Mesendoderm (in vitro differentiated cells): ENCODE measurements around the gene TOMM6.

Source experiments
- DNase-seq: peaks from one replicate; pipeline ENCODE4 v3.0.0; 2013
- H2AK5ac ChIP-seq: 2 replicates; pipeline ENCODE4 v1.6.1; 2013; ENCODE audit warnings: low read length, inconsistent platforms
- H2BK120ac ChIP-seq: 2 replicates; pipeline ENCODE4 v1.6.1; 2013; ENCODE audit warnings: low read depth, mild to moderate bottlenecking, low read length, moderate library complexity, mixed read lengths
- H2BK15ac ChIP-seq: replicated peaks from 2 replicates; pipeline ENCODE4 v1.6.1; 2013; ENCODE audit warnings: low read depth, mild to moderate bottlenecking, moderate library complexity
- H2BK5ac ChIP-seq: 2 replicates; pipeline ENCODE4 v1.6.1; 2013; ENCODE audit warnings: low read length, inconsistent platforms
- H3K18ac ChIP-seq: 2 replicates; pipeline ENCODE4 v1.6.1; 2013; ENCODE audit warnings: mild to moderate bottlenecking, low read length, mixed read lengths
- H3K23ac ChIP-seq: one replicate; pipeline ENCODE4 v1.6.1; 2013; ENCODE audit warnings: low read length
- H3K27ac ChIP-seq: 2 replicates; pipeline ENCODE4 v1.5.1; 2013; ENCODE audit warnings: low read depth, mild to moderate bottlenecking, inconsistent platforms, low read length, moderate library complexity
- H3K27me3 ChIP-seq: 2 replicates; pipeline ENCODE4 v1.6.1; 2013; ENCODE audit warnings: low read length, control low read depth, mild to moderate bottlenecking, inconsistent platforms; ENCODE audit not compliant: insufficient read depth, poor library complexity
- H3K36me3 ChIP-seq: 2 replicates; pipeline ENCODE4 v1.6.1; 2013; ENCODE audit warnings: low read length, inconsistent platforms; ENCODE audit not compliant: control insufficient read depth, insufficient read depth
- H3K4ac ChIP-seq: one replicate; pipeline ENCODE4 v1.6.1; 2013; ENCODE audit warnings: low read depth, mild to moderate bottlenecking, low read length, moderate library complexity
- H3K4me1 ChIP-seq: 2 replicates; pipeline ENCODE4 v1.6.1; 2013; ENCODE audit warnings: low read depth, low read length, inconsistent platforms; ENCODE audit not compliant: control insufficient read depth
- H3K4me2 ChIP-seq: 2 replicates; pipeline ENCODE4 v1.6.1; 2013; ENCODE audit warnings: low read length
- H3K4me3 ChIP-seq: 2 replicates; pipeline ENCODE4 v1.5.1; 2013; ENCODE audit warnings: mild to moderate bottlenecking, low read length
- H3K56ac ChIP-seq: one replicate; pipeline ENCODE4 v1.6.1; 2013; ENCODE audit warnings: low read length
- H3K79me1 ChIP-seq: 2 replicates; pipeline ENCODE4 v1.6.1; 2013; ENCODE audit warnings: low read length, inconsistent platforms
- H3K79me2 ChIP-seq: 2 replicates; pipeline ENCODE4 v1.6.1; 2013; ENCODE audit warnings: mild to moderate bottlenecking, low read length; ENCODE audit not compliant: control insufficient read depth, insufficient read depth
- H3K9ac ChIP-seq: 2 replicates; pipeline ENCODE4 v1.6.1; 2013; ENCODE audit warnings: low read length, inconsistent platforms
- H4K5ac ChIP-seq: one replicate; pipeline ENCODE4 v1.6.1; 2013; ENCODE audit warnings: low read length
- H4K8ac ChIP-seq: one replicate; pipeline ENCODE4 v1.6.1; 2013; ENCODE audit warnings: low read depth, mild to moderate bottlenecking, control low read depth, low read length, moderate library complexity
- WGBS: extraction: QIAGEN DNeasy Blood & Tissue Kit; methylation state at CpG from one replicate; pipeline ENCODE4 v1.1.7; 2013; ENCODE audit warnings: low lambda C conversion rate, missing lambda C conversion rate; ENCODE audit not compliant: insufficient coverage; ENCODE audit errors: extremely low coverage; 5-methylcytosine and 5-hydroxymethylcytosine counted together

The TOMM6 gene

GRCh38 chr6:41791984-41792383 lies 4.5 kb downstream of the TOMM6 start:
- no peak overlapping the region for H3K18ac ChIP-seq
- H3K4me3 ChIP-seq, result no peak overlapping the region
- H3K27me3 ChIP-seq, result no peaks in the 10 kb centered on the region
- WGBS, result no CpG with 5 or more reads among the region's 4 CpGs
- no peak overlapping the region for H2BK15ac ChIP-seq
- H4K5ac ChIP-seq, result no peak overlapping the region
- no peak overlapping the region for H3K23ac ChIP-seq
- no peak overlapping the region for H2AK5ac ChIP-seq
- no peak overlapping the region for H3K4me2 ChIP-seq
- H3K56ac ChIP-seq, result no peak overlapping the region
- H2BK5ac ChIP-seq, result no peak overlapping the region
- H3K4me1 ChIP-seq, result no peaks in the 10 kb centered on the region
- DNase-seq, result no peak
- peaks cover 7% of the 10 kb centered on the region for H3K79me2 ChIP-seq
- no peak overlapping the region for H3K27ac ChIP-seq
- H3K79me1 ChIP-seq, result peaks cover 9% of the 10 kb centered on the region
- H2BK120ac ChIP-seq, result no peak overlapping the region
- no peak overlapping the region for H3K4ac ChIP-seq
- no peak overlapping the region for H4K8ac ChIP-seq
- no peak overlapping the region for H3K9ac ChIP-seq
- H3K36me3 ChIP-seq, result peaks cover 7% of the 10 kb centered on the region

GRCh38 chr6:41796474-41796873 lies 9.0 kb downstream of the TOMM6 start:
- Histone ChIP-seq H2BK120ac (no peak overlapping the region), H3K79me1 (no peaks in the 10 kb centered on the region), H3K27ac (no peak overlapping the region), H3K27me3 (no peaks in the 10 kb centered on the region), H4K5ac (no peak overlapping the region), H2AK5ac (no peak overlapping the region), H4K8ac (no peak overlapping the region), H3K36me3 (no peaks in the 10 kb centered on the region), H3K23ac (no peak overlapping the region), H3K79me2 (no peaks in the 10 kb centered on the region), H3K56ac (no peak overlapping the region), H2BK15ac (no peak overlapping the region), H3K9ac (no peak overlapping the region), H3K4me2 (no peak overlapping the region), H3K4me1 (no peaks in the 10 kb centered on the region), H2BK5ac (no peak overlapping the region), H3K4ac (no peak overlapping the region), H3K18ac (no peak overlapping the region), H3K4me3 (no peak overlapping the region)
- WGBS, result no CpG with 5 or more reads among the region's 2 CpGs
- DNase-seq, result no peak

GRCh38 chr6:41798901-41799558 lies 11.5 kb downstream of the TOMM6 start:
- no peaks in the 10 kb centered on the region for H3K4me1 ChIP-seq
- no peaks in the 10 kb centered on the region for H3K36me3 ChIP-seq
- no peak overlapping the region for H2AK5ac ChIP-seq
- H3K4me2 ChIP-seq, result no peak overlapping the region
- H3K4ac ChIP-seq, result no peak overlapping the region
- H3K79me1 ChIP-seq, result no peaks in the 10 kb centered on the region
- no peak overlapping the region for H3K18ac ChIP-seq
- no peak overlapping the region for H3K4me3 ChIP-seq
- no peak overlapping the region for H3K23ac ChIP-seq
- H4K5ac ChIP-seq, result no peak overlapping the region
- no peak for DNase-seq
- no CpG with 5 or more reads among the region's 7 CpGs for WGBS
- H2BK120ac ChIP-seq, result no peak overlapping the region
- H3K79me2 ChIP-seq, result no peaks in the 10 kb centered on the region
- no peak overlapping the region for H3K56ac ChIP-seq
- no peak overlapping the region for H3K9ac ChIP-seq
- H4K8ac ChIP-seq, result no peak overlapping the region
- no peak overlapping the region for H3K27ac ChIP-seq
- no peak overlapping the region for H2BK15ac ChIP-seq
- no peak overlapping the region for H2BK5ac ChIP-seq
- H3K27me3 ChIP-seq, result no peaks in the 10 kb centered on the region

GRCh38 chr6:41799559-41799911 lies 12.0 kb downstream of the TOMM6 start:
- no CpG with 5 or more reads among the region's 2 CpGs for WGBS
- no peak overlapping the region for H3K4me2 ChIP-seq
- H3K79me1 ChIP-seq, result no peaks in the 10 kb centered on the region
- no peak overlapping the region for H3K23ac ChIP-seq
- no peak overlapping the region for H2AK5ac ChIP-seq
- no peak overlapping the region for H3K9ac ChIP-seq
- no peaks in the 10 kb centered on the region for H3K4me1 ChIP-seq
- H3K4me3 ChIP-seq, result no peak overlapping the region
- no peak overlapping the region for H3K4ac ChIP-seq
- no peak overlapping the region for H2BK120ac ChIP-seq
- no peak overlapping the region for H4K8ac ChIP-seq
- H3K56ac ChIP-seq, result no peak overlapping the region
- DNase-seq, result no peak
- no peaks in the 10 kb centered on the region for H3K36me3 ChIP-seq
- H2BK15ac ChIP-seq, result no peak overlapping the region
- H3K79me2 ChIP-seq, result no peaks in the 10 kb centered on the region
- no peaks in the 10 kb centered on the region for H3K27me3 ChIP-seq
- H4K5ac ChIP-seq, result no peak overlapping the region
- H3K27ac ChIP-seq, result no peak overlapping the region
- no peak overlapping the region for H3K18ac ChIP-seq
- H2BK5ac ChIP-seq, result no peak overlapping the region

- Histone ChIP-seq H4K5ac (no peak overlapping the region), H3K27ac (no peak overlapping the region), H3K4me1 (no peaks in the 10 kb centered on the region), H3K79me2 (no peaks in the 10 kb centered on the region), H3K36me3 (peaks cover 1% of the 10 kb centered on the region), H3K27me3 (no peaks in the 10 kb centered on the region), H3K56ac (no peak overlapping the region), H4K8ac (no peak overlapping the region), H3K4me3 (no peak overlapping the region), H3K23ac (no peak overlapping the region), H3K4me2 (no peak overlapping the region), H2BK120ac (no peak overlapping the region), H3K9ac (no peak overlapping the region), H3K18ac (no peak overlapping the region), H2BK15ac (no peak overlapping the region), H2AK5ac (no peak overlapping the region), H3K79me1 (no peaks in the 10 kb centered on the region), H3K4ac (no peak overlapping the region), H2BK5ac (no peak overlapping the region)
- DNase-seq, result no peak
- WGBS, result no CpG with 5 or more reads among the region's 2 CpGs
Measured at GRCh38 chr6:41801380-41801779, 13.9 kb downstream of the TOMM6 start.
